Measurements from ENCODE around the gene IFT88.
A peak's percentile ranks its signal among the peaks of the same experiment; 100 is the strongest.

IFT88 gene

GRCh38 chr13:20699715-20700114 is 132.8 kb downstream of the IFT88 start:
- Histone ChIP-seq H3K27ac (ENCODE audit: low read length) (no peak overlapping the region), H3K79me2 (ENCODE audit: low read length) (no peaks in the 10 kb centered on the region)
- TF ChIP-seq EZH2phosphoT487 (IDR thresholded peaks at IDR 0.05; ENCODE audit: low read length): no peak
- TF ChIP-seq, protein P1, sequence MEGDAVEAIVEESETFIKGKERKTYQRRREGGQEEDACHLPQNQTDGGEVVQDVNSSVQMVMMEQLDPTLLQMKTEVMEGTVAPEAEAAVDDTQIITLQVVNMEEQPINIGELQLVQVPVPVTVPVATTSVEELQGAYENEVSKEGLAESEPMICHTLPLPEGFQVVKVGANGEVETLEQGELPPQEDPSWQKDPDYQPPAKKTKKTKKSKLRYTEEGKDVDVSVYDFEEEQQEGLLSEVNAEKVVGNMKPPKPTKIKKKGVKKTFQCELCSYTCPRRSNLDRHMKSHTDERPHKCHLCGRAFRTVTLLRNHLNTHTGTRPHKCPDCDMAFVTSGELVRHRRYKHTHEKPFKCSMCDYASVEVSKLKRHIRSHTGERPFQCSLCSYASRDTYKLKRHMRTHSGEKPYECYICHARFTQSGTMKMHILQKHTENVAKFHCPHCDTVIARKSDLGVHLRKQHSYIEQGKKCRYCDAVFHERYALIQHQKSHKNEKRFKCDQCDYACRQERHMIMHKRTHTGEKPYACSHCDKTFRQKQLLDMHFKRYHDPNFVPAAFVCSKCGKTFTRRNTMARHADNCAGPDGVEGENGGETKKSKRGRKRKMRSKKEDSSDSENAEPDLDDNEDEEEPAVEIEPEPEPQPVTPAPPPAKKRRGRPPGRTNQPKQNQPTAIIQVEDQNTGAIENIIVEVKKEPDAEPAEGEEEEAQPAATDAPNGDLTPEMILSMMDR (IDR thresholded peaks at IDR 0.05; ENCODE audit: low read length): no peak
- TF ChIP-seq EZH2 (optimal IDR thresholded peaks at IDR 0.05; ENCODE audit: low read depth, low read length): no peak

GRCh38 chr13:20700288-20700687 is 133.3 kb downstream of the IFT88 start:
- no peak overlapping the region for H3K27ac ChIP-seq (ENCODE audit: low read length)
- H3K79me2 ChIP-seq (ENCODE audit: low read length): no peaks in the 10 kb centered on the region
- no peak for DNase-seq
- no peaks in the 10 kb centered on the region for H3K4me1 ChIP-seq (ENCODE audit: low read length)
- H4K20me1 ChIP-seq (ENCODE audit: insufficient read depth, low read length): no peaks in the 10 kb centered on the region
- no peak overlapping the region for H3K9ac ChIP-seq (ENCODE audit: low read length)
- no peaks in the 10 kb centered on the region for H3K9me3 ChIP-seq (replicated peaks; ENCODE audit: insufficient read depth, low read length)
- H3K9me2 ChIP-seq (replicated peaks; ENCODE audit: insufficient read depth, low read length): no peaks in the 10 kb centered on the region
- no peak overlapping the region for H3K4me2 ChIP-seq (ENCODE audit: low read depth, low read length)
- no peaks in the 10 kb centered on the region for H3K36me3 ChIP-seq (replicated peaks; ENCODE audit: insufficient read depth, low read length)
- no peak overlapping the region for H2AFZ ChIP-seq (ENCODE audit: low read length)
- H3F3A ChIP-seq (ENCODE audit: insufficient read depth, low read length): 0 out of 2 replicates have a peak, but pooled peaks cover 2% of the 10 kb centered on the region
- no peak overlapping the region for H3K4me3 ChIP-seq (ENCODE audit: low read length)
- H3K27me3 ChIP-seq (replicated peaks; ENCODE audit: insufficient read depth, low read length): no peaks in the 10 kb centered on the region
- TF ChIP-seq, protein P1 (IDR thresholded peaks at IDR 0.05; ENCODE audit: low read length): no peak
- no peak for TF ChIP-seq EZH2 (optimal IDR thresholded peaks at IDR 0.05; ENCODE audit: low read depth, low read length)
- no peak for TF ChIP-seq EZH2phosphoT487 (IDR thresholded peaks at IDR 0.05; ENCODE audit: low read length)

More at GRCh38 chr13:20699715-20700114, 132.8 kb downstream of the IFT88 start:
- Histone ChIP-seq H3K9ac (ENCODE audit: low read length) (no peak overlapping the region), H3K9me3 (replicated peaks; ENCODE audit: insufficient read depth, low read length) (no peaks in the 10 kb centered on the region), H3K9me2 (replicated peaks; ENCODE audit: insufficient read depth, low read length) (no peaks in the 10 kb centered on the region), H3K4me2 (ENCODE audit: low read depth, low read length) (no peak overlapping the region), H3K36me3 (replicated peaks; ENCODE audit: insufficient read depth, low read length) (no peaks in the 10 kb centered on the region), H4K20me1 (ENCODE audit: insufficient read depth, low read length) (no peaks in the 10 kb centered on the region), H3K4me3 (ENCODE audit: low read length) (no peak overlapping the region), H3K27me3 (replicated peaks; ENCODE audit: insufficient read depth, low read length) (no peaks in the 10 kb centered on the region), H2AFZ (ENCODE audit: low read length) (no peak overlapping the region), H3F3A (ENCODE audit: insufficient read depth, low read length) (0 out of 2 replicates have a peak, but pooled peaks cover 2% of the 10 kb centered on the region), H3K4me1 (ENCODE audit: low read length) (no peaks in the 10 kb centered on the region)
- DNase-seq: no peak

DNA sequence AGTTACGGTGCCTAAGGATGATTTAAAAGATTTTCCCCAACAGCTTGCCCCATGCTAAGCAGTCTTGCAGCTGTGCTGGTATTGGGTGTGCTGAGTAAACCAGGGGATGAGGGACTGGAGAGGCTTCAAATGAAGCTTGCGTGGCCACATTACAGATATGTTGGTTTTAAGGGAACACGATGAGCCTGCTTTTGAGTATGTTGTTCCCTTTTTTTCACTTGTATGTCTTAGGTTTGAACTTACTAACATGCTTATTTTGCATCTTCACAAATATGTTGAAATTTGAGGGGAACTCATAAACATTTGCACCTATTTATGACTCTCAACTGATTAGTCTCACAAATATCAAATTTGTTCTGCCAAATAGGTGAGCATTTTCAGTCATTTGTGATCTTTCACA is 134.5 kb downstream of the IFT88 start:
- DNase-seq: no peak
- Histone ChIP-seq H2AFZ (ENCODE audit: low read length) (no peak overlapping the region), H3K4me3 (ENCODE audit: low read length) (no peak overlapping the region), H3K9ac (ENCODE audit: low read length) (no peak overlapping the region), H3K4me2 (ENCODE audit: low read depth, low read length) (peak overlapping the region; percentile 84; the same call in 1 of the 2 replicates), H3K79me2 (ENCODE audit: low read length) (no peaks in the 10 kb centered on the region), H3K9me3 (replicated peaks; ENCODE audit: insufficient read depth, low read length) (no peaks in the 10 kb centered on the region), H3K27me3 (replicated peaks; ENCODE audit: insufficient read depth, low read length) (no peaks in the 10 kb centered on the region), H3K9me2 (replicated peaks; ENCODE audit: insufficient read depth, low read length) (no peaks in the 10 kb centered on the region), H3K36me3 (replicated peaks; ENCODE audit: insufficient read depth, low read length) (no peaks in the 10 kb centered on the region), H3K27ac (ENCODE audit: low read length) (no peak overlapping the region), H3K4me1 (ENCODE audit: low read length) (no peaks in the 10 kb centered on the region), H3F3A (ENCODE audit: insufficient read depth, low read length) (0 out of 2 replicates have a peak, but pooled peaks cover 2% of the 10 kb centered on the region), H4K20me1 (ENCODE audit: insufficient read depth, low read length) (no peaks in the 10 kb centered on the region)
- TF ChIP-seq, protein P1 (IDR thresholded peaks at IDR 0.05; ENCODE audit: low read length): no peak
- TF ChIP-seq EZH2phosphoT487 (IDR thresholded peaks at IDR 0.05; ENCODE audit: low read length) (no peak), EZH2 (optimal IDR thresholded peaks at IDR 0.05; ENCODE audit: low read depth, low read length) (no peak)

Data from MM.1S (cell line).